ENCODE data around the gene HBS1L. TPM values are rescaled to one million over a fixed set of nuclear protein-coding genes. Genes with fewer than 3 reads are reported as not detected.

Gene HBS1L
- total and polyA plus RNA-seq, 10 of the 15 experiments (the other 5 are each of a cell fraction or from before 2014, with no cell fraction given), result 58.7 to 142 (median 78.8) TPM

GRCh38 chr6:135004399-135004798 lies 50.2 kb downstream of the HBS1L start:
- no peak overlapping the region for H2AFZ ChIP-seq (ENCODE audit: control insufficient read depth, low read depth, low read length)
- H3K4me1 ChIP-seq (ENCODE audit: control insufficient read depth, insufficient read depth, low read length), result peaks cover 28% of the 10 kb centered on the region
- ATAC-seq (no peak), FAIRE-seq (no peak), DNase-seq (ENCODE audit: low read depth, low spot score) (no peak)
- ChIA-PET SMC1A (ENCODE audit: uncharacterized antibody, unreplicated experiment) (interaction anchor here (0.6 to 5.0 kb wide), 26 partner anchors 9 to 421 kb away, joined by 3 to 45 read pairs (median 4); partner anchors contain the start of gene HBS1L), RAD21 (ENCODE audit: unreplicated experiment) (interaction anchor here (0.7 to 3.6 kb wide), 17 partner anchors 17 to 180 kb away, joined by 3 to 36 read pairs (median 5); partner anchors contain the start of gene HBS1L), POLR2A (interaction anchor here (0.6 to 2.0 kb wide), 9 partner anchors 11 to 176 kb away, joined by 3 to 10 read pairs (median 5); partner anchors contain the start of genes HBS1L and MYB), CTCF (interaction anchor here (0.5 to 3.7 kb wide), 27 partner anchors 11 to 624 kb away, joined by 3 to 28 read pairs (median 5); partner anchors contain the start of gene HBS1L)
- H3K27ac ChIP-seq (ENCODE audit: control insufficient read depth, insufficient read depth), result no peak overlapping the region
- TF ChIP-seq SREBF1 (IDR thresholded peaks at IDR 0.05; ENCODE audit: low read length), result no peak
- TF ChIP-seq, protein P1, sequence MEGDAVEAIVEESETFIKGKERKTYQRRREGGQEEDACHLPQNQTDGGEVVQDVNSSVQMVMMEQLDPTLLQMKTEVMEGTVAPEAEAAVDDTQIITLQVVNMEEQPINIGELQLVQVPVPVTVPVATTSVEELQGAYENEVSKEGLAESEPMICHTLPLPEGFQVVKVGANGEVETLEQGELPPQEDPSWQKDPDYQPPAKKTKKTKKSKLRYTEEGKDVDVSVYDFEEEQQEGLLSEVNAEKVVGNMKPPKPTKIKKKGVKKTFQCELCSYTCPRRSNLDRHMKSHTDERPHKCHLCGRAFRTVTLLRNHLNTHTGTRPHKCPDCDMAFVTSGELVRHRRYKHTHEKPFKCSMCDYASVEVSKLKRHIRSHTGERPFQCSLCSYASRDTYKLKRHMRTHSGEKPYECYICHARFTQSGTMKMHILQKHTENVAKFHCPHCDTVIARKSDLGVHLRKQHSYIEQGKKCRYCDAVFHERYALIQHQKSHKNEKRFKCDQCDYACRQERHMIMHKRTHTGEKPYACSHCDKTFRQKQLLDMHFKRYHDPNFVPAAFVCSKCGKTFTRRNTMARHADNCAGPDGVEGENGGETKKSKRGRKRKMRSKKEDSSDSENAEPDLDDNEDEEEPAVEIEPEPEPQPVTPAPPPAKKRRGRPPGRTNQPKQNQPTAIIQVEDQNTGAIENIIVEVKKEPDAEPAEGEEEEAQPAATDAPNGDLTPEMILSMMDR (IDR thresholded peaks at IDR 0.05 in 2 of 3, conservative IDR thresholded peaks at IDR 0.05 in 1 of 3; ENCODE audit: control insufficient read depth in 2 of 3, extremely low read depth in 1 of 3, insufficient read depth in 1 of 3, low read depth in 3 of 3, low read length in 3 of 3), result 0 out of 6 replicates have a peak, but pooled peaks of 1 of the 3 experiments have one; percentile 2
- TF ChIP-seq BCLAF1 (IDR thresholded peaks at IDR 0.05), result no peak
- H3K4me3 ChIP-seq, result no peak overlapping the region
- H3K79me2 ChIP-seq (ENCODE audit: control insufficient read depth, insufficient read depth, low read length), result peaks cover 3% of the 10 kb centered on the region
- 100% methylated on average over 2 of the region's 2 CpGs for WGBS (ENCODE audit: insufficient coverage, insufficient replicate concordance, low lambda C conversion rate, missing lambda C conversion rate)
- H3K36me3 ChIP-seq (ENCODE audit: control insufficient read depth in 2 of 2, insufficient read depth in 2 of 2, low read length in 1 of 2), result no peaks in the 10 kb centered on the region
- no peak overlapping the region for H3K9ac ChIP-seq (ENCODE audit: control insufficient read depth, insufficient read depth, low read length)
- no TSS peak for BruUV-seq (replicated peaks)
- no peaks in the 10 kb centered on the region for H3K27me3 ChIP-seq (replicated peaks in 1 of 2; ENCODE audit: control insufficient read depth in 2 of 2, insufficient read depth in 2 of 2, low read length in 1 of 2)
- in situ Hi-C loops (cut with MboI), result loop anchor here (25.0 kb wide), 1 partner anchor 1283 kb away; the partner anchor contains the start of gene BCLAF1
- no peaks in the 10 kb centered on the region; the same call in 2 of the 3 replicates for H3K9me3 ChIP-seq (replicated peaks; ENCODE audit: control insufficient read depth, insufficient read depth, low read length)
- no peak overlapping the region for H3K4me2 ChIP-seq (ENCODE audit: control insufficient read depth, insufficient read depth)
- no peaks in the 10 kb centered on the region for H4K20me1 ChIP-seq (ENCODE audit: control insufficient read depth, insufficient read depth)
- intact Hi-C loops (cut with micrococcal nuclease; ENCODE audit: unreplicated experiment), result loop anchor here (10.0 kb wide), 3 partner anchors 110 to 1050 kb away; partner anchors contain the start of gene TBPL1

Data from GM12878 (cell line).